GM21367 (cell line): Measurements from ENCODE around the gene MIEF1.
"Not testable (repeated sequence)": the region's sequence is repeated elsewhere in the genome, so short reads cannot be mapped to it uniquely, and the experiment has no call there.

ENCODE experiments used
- ATAC-seq: cut with Tn5 transposase; IDR thresholded peaks from one replicate; pipeline ENCODE4 v1.9.1; 2021; ENCODE audit not compliant: unreplicated experiment

The MIEF1 gene

DNA sequence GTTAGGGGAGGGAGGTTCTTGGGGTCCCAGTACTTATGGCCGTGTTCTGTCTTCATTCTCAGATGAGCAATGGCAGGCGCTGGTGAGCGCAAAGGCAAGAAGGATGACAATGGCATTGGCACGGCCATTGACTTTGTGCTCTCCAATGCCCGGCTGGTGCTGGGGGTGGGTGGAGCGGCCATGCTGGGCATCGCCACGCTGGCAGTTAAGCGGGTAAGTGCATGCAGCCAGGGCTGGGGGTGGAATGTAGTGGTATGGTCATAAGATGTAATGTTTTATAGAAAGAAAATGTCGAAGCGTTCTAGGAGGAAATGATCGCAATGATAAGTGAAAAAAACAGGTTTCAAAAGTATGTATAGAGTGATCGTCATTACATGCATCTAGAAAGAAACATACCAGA is 9.1 kb downstream of the MIEF1 start:
- ATAC-seq: no peak

DNA sequence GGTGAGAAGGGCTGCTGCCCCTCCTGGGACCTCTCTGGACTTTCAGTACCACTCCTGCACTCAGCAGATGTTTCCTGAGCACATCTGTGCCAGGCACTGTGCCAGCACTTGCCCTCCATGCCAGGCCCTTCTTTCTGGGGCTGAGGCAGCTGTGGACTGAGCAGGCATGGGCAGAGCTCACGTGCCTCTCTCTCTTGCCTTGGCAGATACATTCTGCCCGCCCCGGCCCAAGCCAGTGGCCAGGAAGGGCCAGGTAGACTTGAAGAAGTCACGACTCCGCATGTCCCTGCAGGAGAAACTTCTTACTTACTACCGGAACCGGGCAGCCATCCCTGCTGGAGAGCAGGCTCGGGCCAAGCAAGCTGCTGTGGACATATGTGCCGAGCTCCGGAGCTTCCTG is 9.9 kb downstream of the MIEF1 start:
- ATAC-seq: no peak

DNA sequence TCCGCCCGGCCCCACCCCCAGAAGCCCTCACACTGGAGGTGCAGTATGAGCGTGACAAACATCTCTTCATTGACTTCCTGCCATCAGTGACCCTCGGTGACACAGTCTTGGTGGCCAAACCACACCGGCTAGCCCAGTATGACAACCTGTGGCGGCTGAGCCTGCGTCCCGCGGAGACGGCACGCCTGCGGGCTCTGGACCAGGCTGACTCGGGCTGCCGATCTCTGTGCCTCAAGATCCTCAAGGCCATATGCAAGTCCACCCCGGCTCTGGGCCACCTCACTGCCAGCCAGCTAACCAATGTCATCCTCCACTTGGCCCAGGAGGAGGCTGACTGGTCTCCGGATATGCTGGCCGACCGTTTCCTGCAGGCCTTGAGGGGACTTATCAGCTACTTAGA is 11.7 kb downstream of the MIEF1 start:
- ATAC-seq: no peak

DNA sequence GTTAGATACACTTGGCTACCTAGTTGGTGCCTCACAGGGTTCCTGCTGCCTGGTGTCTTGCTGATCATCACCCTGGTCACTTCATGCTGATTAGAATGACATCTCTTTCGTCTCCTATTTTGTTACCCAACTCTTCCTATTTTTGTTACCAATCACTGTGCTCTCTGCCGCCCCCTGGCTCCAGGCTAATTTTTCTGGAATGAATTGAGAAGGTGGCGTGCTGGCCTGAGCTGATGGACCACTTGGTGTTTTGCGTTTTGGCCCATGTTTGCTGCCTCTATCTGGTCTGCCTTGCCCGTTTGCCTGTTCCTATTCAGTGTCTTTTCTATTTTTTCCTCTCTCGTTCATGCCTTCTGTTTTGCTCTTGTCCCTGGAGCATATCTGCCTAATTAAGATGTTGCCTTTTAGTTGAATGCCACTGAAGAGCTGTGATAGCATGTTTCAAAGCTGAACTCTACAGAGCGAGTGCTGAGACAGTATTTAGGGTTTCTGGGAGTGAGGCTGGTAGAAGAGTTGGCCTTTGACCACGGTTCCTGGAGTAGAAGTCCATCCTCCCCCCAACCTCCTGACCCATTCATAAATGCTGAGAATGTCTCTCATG is 12.4 kb downstream of the MIEF1 start:
- no peak for ATAC-seq

DNA sequence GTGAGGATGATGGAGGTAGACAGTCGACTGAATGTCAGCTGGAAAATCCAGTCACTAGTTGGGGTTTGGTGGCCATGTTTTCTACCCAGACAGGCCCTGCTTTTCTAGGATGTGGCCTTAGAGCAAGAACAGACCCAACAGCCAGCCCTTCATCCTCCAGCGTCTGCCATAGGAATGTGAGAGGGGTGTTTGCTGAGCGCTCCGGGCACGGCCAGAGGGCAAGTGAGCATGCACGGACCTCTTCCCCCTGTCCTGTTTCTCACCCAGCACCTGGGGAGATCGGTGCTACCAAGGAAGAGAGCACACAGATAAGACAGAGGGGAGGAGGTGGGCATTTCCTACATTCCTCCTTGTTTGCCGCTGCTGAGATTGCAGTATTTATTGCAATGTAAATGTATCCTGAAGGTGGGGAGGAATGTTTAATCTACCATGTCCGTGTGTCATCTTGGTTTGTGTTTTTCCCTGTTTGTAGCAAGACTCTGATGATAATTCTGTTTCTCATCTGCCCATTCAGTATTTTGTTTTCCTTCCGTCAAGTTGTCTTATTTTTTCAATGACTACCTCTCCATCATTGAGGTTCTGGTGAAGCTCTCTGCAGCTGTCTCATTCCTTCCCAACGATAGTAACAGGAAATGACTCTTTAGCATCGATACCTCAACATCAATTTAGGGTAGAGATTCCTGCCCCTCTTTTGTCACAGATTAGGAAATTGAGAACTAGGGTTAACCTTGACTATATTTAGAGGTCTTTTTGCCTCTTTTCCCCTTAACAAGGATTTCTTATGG is 13.4 kb downstream of the MIEF1 start:
- no peak for ATAC-seq

DNA sequence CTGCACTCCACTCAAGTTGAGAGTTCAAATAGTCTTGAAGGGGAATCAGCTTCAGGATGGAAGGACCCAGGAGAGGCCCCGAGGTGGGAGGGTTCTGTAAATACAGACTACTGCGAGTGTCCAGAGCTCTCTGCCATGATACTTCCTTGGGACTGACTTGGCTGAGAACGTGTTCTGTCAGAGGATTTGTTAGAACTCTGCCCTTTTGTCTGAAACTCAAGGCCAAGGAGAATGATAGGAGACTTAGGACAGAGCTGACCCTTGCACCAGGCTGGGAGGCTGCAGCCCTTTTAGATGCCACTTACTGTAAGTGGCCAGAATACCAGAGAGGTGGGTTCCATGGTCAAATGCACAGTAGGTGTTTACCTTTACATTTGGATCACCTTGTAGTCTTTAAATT is 15.4 kb downstream of the MIEF1 start:
- no peak for ATAC-seq

DNA sequence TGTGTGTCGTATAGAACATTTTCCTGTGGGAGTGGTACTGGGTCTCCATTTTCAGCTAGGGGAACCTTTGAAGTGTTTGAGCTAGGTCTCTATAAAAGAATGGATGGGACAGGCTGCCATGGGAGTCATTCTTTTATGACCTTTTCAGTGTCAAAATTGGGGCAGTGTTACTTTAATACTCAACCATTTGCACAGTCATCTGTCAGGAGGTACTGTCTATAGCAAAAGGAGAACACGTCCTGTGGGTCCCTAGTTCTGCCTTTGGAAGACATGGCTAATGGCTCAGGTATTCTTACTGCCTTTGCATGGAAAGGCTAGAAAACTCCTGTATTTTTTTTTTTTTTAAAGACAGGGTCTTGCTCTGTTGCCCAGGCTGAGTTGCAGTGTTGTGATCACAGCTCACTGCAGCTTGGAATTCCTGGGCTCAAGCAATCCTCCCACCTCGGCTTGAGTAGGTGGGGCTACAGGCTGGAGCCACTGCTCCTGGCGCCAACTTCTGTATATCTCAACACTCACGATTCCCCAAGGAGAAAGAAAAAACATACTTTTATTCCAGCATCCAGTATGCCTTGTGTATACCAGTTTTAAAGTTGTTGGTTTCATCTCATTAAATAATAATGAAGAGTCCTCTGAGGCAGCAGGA is 16.2 kb downstream of the MIEF1 start:
- ATAC-seq: no peak

DNA sequence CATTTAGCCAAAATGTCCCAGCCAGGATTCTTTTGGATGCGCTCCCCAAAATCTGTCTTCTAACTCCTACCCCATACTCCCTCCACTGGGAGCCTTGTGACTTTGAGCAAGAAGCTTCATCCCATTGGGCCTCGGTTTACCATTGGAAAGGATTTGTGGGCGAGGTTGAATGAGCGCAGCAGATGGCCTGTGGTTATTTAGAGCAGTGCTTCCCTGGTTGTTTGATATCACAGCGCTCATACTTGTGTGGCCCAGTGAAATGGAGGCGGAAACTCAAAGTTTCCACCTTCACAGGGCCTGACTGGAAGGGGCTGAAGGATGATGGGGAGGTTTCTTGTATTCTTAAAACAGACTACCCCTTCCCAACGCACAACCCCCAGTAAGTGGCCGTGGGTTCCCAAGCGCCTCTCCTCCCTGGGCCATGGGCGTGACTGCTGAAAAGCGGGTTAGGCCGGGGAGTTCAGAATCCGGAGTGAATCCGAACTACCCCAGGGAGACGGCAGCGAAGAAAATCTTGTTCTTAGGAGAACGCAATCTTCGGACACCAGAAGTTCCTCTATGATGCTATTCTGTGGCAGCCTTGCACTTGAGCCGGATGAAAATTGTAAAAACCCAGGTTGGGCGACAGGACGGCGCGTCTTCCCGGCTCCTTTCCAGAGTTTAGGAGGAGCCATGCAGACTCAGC is 17.0 kb downstream of the MIEF1 start:
- ATAC-seq: no peak

DNA sequence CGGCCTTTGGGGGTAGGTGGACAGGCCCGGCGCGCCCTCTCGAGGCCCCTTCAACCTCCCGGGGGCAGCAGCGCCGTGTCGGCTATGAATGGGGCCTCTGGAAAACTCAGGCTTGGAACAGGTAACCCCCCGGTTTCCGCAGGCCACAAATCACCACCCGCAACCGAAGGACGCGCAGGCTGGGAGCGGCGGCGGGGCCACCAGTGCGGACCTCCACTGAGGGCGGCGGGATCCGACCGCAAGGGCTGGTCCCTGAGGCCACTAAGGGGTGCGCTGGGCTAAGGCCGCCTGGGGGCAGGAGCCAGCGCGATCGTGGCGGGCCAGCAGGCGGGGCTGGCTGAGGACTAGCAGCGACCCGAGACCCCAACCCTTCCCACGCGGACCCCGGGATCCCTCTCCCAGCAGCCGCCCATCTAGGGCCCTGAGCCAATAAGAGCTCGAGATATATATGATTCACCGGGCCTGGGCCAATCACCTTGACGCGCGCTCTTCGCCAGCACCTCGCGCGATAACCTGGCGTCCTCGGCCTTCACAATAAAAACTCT is 17.7 kb downstream of the MIEF1 start:
- ATAC-seq: peak; percentile 60

DNA sequence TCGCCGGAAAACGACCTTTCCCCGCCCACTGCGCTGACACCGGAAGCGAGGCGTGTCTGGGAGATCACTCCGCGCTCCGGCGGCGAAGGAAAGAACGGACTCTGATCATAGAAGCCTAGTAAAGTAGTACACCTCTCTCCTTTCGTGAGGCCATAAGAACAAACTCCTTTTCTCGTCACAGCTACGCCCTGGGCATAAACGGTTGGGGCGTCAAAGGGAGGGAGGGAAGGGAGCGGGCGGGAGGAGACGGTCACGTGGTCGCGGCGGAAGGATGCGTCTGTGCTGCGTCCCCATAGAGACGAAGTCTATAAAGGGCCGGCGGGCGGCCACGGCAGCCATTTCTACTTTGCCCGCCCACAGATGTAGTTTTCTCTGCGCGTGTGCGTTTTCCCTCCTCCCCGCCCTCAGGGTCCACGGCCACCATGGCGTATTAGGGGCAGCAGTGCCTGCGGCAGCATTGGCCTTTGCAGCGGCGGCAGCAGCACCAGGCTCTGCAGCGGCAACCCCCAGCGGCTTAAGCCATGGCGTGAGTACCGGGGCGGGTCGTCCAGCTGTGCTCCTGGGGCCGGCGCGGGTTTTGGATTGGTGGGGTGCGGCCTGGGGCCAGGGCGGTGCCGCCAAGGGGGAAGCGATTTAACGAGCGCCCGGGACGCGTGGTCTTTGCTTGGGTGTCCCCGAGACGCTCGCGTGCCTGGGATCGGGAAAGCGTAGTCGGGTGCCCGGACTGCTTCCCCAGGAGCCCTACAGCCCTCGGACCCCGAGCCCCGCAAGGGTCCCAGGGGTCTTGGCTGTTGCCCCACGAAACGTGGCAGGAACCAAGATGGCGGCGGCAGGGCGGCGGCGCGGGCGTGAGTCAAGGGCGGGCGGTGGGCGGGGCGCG is 18.4 kb downstream of the MIEF1 start, which contains the start of gene ATF4:
ATF4 (plus strand) TSS at position 337 of the 880 bp plus-strand sequence. CDS start 884 bp downstream, outside the sequence.
- ATAC-seq: peak; percentile 36

DNA sequence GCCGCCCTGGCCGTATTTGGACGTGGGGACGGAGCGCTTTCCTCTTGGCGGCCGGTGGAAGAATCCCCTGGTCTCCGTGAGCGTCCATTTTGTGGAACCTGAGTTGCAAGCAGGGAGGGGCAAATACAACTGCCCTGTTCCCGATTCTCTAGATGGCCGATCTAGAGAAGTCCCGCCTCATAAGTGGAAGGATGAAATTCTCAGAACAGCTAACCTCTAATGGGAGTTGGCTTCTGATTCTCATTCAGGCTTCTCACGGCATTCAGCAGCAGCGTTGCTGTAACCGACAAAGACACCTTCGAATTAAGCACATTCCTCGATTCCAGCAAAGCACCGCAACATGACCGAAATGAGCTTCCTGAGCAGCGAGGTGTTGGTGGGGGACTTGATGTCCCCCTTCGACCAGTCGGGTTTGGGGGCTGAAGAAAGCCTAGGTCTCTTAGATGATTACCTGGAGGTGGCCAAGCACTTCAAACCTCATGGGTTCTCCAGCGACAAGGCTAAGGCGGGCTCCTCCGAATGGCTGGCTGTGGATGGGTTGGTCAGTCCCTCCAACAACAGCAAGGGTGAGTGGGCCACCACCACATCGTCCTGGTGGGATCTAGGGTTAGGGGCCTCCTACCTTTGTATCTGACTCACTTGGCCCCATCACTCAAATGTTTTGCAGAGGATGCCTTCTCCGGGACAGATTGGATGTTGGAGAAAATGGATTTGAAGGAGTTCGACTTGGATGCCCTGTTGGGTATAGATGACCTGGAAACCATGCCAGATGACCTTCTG is 19.2 kb downstream of the MIEF1 start:
- ATAC-seq: peak; percentile 7

DNA sequence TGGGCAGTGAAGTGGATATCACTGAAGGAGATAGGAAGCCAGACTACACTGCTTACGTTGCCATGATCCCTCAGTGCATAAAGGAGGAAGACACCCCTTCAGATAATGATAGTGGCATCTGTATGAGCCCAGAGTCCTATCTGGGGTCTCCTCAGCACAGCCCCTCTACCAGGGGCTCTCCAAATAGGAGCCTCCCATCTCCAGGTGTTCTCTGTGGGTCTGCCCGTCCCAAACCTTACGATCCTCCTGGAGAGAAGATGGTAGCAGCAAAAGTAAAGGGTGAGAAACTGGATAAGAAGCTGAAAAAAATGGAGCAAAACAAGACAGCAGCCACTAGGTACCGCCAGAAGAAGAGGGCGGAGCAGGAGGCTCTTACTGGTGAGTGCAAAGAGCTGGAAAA is 20.0 kb downstream of the MIEF1 start:
- not testable (repeated sequence) for ATAC-seq

DNA sequence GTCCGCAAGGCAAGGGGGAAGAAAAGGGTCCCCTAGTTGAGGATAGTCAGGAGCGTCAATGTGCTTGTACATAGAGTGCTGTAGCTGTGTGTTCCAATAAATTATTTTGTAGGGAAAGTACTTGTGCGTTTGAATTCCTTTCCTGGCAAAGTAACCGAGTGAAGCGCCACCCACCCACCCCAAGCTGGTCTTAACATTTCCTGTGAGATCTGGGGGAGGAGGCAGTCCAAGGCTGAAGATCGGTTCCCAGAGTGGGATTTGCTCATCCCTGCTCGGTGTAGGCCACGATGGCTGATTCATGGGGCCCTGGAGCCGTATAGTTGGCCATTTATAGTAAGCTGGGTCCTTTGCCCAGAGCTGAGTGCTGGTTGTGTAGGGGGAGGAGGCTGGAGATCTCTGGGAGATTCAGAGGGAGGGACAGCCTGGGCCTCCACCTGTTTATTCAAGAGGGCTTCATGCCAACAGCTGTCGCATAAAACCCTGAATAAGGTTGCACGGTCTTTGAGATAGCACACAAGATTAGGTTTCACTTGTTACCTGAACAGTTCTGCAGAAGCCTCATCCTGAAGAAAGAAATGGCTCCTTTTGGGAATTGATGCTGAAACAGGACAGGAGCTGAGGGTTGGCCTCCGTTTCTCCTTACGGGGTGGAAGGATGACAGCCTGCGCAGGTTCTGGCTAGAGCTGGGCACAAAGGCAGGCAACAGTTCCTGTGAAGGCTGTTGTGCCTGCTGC is 20.6 kb downstream of the MIEF1 start:
- no peak for ATAC-seq

DNA sequence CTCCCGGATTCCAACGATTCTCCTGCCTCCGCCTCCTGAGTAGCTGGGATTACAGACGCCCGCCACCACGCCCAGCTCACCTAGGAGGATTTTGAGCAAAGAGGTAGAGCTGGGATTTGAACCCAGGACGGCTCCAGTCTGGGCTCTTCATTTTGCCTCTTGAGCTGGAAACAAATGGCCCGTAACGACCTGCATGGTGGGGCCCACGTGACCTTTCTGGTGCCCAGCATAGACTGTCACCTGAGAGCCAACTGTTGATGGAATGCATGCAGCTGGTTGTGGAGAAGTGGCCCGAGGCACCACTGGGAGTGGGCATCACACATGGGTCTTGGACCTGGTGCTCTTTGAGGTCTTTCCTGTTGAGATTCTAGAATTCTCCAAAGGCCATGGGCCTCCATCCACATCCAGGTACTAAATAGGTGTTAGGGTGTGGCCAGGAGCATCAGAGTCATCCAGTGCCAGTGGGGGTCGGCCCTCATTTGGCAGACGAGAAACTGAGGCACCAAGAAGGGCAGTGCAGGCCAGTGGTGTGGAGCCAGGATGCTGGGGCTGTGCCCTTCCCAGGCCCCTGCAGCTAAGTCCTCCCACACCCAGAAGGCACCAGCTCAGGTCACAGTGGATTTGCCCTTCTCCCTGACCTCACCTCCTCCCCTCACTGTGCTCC is 22.1 kb downstream of the MIEF1 start:
- no peak for ATAC-seq

DNA sequence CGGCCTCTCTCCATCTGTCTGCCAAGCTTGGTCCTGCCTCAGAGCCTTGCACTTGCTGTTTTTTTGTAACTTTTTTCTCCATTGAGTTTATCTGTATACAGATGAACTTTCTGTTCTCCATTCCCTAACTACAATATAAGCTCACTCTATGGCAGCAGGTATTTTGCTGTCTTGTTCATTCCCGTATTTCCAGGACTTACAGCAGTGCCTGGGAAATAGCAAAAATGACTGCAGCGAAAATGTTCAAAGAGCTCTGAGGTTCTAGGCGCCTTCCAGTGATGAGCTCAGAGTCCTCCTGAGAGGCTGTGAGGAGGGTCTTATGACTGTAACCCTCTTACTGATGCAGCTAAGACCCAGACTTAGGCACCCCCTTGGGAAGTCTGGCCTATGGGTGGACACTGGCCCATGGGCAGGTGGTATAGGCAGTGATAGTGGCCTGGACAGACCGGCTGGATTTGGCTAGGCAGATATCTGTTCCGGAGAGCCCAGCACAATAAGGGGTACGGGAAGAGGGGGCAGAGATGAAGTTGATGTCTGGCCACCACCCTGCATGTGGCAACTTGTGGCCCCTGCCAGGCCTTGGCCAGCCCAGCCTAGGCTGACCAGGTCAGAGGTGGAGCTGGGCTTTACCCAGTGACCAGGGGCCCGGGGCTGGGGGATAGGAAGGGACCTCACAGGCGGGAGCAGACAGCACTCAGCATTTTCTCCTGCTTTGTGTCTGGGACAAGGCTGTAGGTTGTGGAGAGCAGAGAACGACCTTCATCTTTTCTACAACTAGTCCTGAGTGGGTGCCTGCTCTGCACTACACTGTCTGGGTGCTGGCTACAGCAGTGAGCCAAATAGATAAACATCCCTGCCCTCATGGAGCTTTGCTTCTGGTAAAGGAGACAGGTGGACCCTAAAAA is 22.9 kb downstream of the MIEF1 start:
- no peak for ATAC-seq

DNA sequence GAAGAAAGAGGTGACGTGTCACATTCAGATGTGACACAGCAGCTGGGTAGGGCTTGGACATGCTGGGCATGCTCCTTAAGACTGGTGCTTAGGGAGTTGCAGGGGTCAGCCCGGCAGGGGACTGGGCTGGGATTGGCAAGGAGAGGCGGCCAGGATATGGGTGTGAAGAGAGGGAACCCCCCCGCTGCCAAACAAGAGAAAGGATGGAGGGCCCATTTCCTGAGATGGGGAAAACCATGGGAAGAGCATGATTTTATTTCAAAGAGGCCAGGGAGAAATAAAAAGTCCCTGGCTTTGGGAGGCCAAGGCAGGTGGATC is 23.5 kb downstream of the MIEF1 start:
- no peak for ATAC-seq

DNA sequence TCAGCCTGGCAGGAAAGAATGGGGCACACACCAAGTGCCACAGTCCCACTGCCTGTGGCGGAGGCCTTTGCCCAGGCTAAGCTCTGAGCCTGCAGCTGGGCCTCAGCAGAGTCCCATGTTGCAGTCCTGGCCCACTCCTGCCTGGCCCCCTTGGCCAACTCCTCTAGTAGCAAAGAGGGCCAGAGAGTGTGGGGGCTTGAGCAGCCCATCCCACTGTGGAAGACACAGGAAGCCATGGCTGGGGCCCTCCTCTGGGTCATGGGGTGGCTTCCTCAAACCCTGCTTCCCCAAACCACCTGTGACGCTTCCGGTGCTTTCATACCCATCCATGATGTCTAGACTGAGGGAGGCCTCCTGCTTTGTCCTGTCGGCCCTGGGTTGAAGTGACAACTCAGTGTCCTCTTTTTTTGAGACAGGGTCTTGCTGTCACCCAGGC is 24.7 kb downstream of the MIEF1 start:
- no peak for ATAC-seq
